NCI-H1417 treated with DMSO at 0.1 percent for 48 hours (cell line): Measurements from ENCODE around the gene TMEM9B.
"Not testable (repeated sequence)": the region's sequence is repeated elsewhere in the genome, so short reads cannot be mapped to it uniquely, and the experiment has no call there.

ENCODE experiments used
- DNase-seq: peaks from one replicate; lab custom pipeline; 2025; lab: John Stamatoyannopoulos, UW

Gene TMEM9B

GRCh38 chr11:8964324-8965320, at the start of gene TMEM9B:
Gene TMEM9B (minus strand): TSS chr11:8964442. CDS start chr11:8964313, 129 bp downstream.
- no peak for DNase-seq

GRCh38 chr11:9013373-9013772, 49.1 kb upstream of the TMEM9B start:
- no peak for DNase-seq

GRCh38 chr11:9009538-9009937, 45.3 kb upstream of the TMEM9B start:
- not testable (repeated sequence) for DNase-seq

- no peak for DNase-seq
Measured at GRCh38 chr11:9008661-9009060, 44.4 kb upstream of the TMEM9B start.

- no peak for DNase-seq
Measured at GRCh38 chr11:9008011-9008550, 43.8 kb upstream of the TMEM9B start.

GRCh38 chr11:9005087-9005486, 40.8 kb upstream of the TMEM9B start:
- no peak for DNase-seq

- DNase-seq = no peak
Measured at GRCh38 chr11:9004183-9004926, 40.1 kb upstream of the TMEM9B start.

GRCh38 chr11:9003573-9004182, 39.4 kb upstream of the TMEM9B start, which contains the start of gene NRIP3:
Gene NRIP3 (minus strand): TSS chr11:9004001. CDS start chr11:9003935, 66 bp downstream.
- no peak for DNase-seq

GRCh38 chr11:9002920-9003572, 38.8 kb upstream of the TMEM9B start:
- DNase-seq = no peak

- no peak for DNase-seq
Measured at GRCh38 chr11:9001736-9002135, 37.5 kb upstream of the TMEM9B start.

- DNase-seq = no peak
Measured at GRCh38 chr11:8998017-8998416, 33.8 kb upstream of the TMEM9B start.

- DNase-seq = no peak
Measured at GRCh38 chr11:8997451-8997850, 33.2 kb upstream of the TMEM9B start.

GRCh38 chr11:8989453-8989852, 25.2 kb upstream of the TMEM9B start:
- no peak for DNase-seq

- DNase-seq = no peak
Measured at GRCh38 chr11:8988329-8989234, 24.3 kb upstream of the TMEM9B start.

- DNase-seq = no peak
Measured at GRCh38 chr11:8987446-8987845, 23.2 kb upstream of the TMEM9B start.

GRCh38 chr11:8986772-8987171, 22.5 kb upstream of the TMEM9B start:
- DNase-seq = not testable (repeated sequence)

- DNase-seq = no peak
Measured at GRCh38 chr11:8985462-8985861, 21.2 kb upstream of the TMEM9B start.

GRCh38 chr11:8983552-8983951, 19.3 kb upstream of the TMEM9B start:
- no peak for DNase-seq

- no peak for DNase-seq
Measured at GRCh38 chr11:8980485-8980884, 16.2 kb upstream of the TMEM9B start.

GRCh38 chr11:8979365-8979764, 15.1 kb upstream of the TMEM9B start:
- not testable (repeated sequence) for DNase-seq
